ENCODE measurements around the gene C16orf74.

DNA sequence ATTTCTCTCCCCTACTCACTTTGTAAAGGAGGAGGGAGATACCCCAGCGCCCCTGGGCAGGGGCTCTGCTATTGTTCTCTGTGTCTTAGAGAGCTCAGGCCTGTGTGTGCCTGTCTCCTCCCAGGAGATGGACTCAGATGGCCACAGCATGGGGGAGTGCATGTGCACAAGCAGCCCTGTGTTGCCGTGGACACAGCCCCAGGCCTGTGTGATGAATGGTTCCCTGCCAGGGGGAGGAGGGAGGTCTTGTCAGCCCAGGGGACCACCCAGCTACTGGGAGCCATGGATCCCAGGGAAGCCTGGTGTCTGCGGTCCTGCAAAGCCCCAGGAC lies 88.4 kb downstream of the C16orf74 start:
- TF ChIP-seq, protein P1, sequence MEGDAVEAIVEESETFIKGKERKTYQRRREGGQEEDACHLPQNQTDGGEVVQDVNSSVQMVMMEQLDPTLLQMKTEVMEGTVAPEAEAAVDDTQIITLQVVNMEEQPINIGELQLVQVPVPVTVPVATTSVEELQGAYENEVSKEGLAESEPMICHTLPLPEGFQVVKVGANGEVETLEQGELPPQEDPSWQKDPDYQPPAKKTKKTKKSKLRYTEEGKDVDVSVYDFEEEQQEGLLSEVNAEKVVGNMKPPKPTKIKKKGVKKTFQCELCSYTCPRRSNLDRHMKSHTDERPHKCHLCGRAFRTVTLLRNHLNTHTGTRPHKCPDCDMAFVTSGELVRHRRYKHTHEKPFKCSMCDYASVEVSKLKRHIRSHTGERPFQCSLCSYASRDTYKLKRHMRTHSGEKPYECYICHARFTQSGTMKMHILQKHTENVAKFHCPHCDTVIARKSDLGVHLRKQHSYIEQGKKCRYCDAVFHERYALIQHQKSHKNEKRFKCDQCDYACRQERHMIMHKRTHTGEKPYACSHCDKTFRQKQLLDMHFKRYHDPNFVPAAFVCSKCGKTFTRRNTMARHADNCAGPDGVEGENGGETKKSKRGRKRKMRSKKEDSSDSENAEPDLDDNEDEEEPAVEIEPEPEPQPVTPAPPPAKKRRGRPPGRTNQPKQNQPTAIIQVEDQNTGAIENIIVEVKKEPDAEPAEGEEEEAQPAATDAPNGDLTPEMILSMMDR (IDR thresholded peaks at IDR 0.05), result no peak
- TF ChIP-seq POLR2AphosphoS5 (IDR thresholded peaks at IDR 0.05), result no peak
- TF ChIP-seq POLR2A (IDR thresholded peaks at IDR 0.05), result no peak

Measured in transverse colon (tissue), 4 donors.